ENCODE results near the gene NEAT1.

DNA sequence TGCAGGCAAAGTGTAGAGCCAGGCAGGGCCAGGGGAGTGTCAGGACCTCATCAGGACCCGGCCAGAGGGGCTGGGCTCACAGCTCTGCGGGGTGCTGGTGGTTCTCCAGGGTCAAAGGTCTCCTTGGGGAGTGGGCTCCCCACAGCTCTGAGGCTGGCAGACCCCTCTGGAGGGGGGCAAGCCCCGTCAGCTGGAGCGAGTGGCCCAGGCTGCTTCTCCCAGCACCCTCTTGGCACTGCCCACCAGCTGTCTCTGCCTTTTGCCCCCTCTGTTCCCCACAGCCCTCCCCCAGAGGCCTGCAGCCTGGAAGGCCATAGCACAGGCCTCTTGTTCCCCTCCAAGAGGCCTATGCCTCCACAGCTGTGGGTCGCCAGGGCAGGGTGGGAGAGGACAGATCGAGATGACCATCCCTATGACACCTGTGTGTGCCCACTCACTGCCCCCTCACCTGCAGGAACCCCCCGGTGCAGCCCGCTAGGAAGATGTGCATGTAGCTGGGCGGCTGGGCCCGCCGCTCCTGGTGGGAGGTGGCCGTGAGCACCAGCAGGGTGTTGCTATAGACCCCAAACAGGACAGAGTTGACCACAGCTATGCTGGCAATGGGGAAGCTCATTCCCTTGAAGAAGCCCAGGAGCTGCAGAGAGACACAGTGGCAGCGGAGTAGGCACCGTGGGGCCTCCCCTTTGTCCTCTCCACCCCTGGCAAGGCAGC is 43.5 kb upstream of the NEAT1 start:
- TF ChIP-seq, protein P1, sequence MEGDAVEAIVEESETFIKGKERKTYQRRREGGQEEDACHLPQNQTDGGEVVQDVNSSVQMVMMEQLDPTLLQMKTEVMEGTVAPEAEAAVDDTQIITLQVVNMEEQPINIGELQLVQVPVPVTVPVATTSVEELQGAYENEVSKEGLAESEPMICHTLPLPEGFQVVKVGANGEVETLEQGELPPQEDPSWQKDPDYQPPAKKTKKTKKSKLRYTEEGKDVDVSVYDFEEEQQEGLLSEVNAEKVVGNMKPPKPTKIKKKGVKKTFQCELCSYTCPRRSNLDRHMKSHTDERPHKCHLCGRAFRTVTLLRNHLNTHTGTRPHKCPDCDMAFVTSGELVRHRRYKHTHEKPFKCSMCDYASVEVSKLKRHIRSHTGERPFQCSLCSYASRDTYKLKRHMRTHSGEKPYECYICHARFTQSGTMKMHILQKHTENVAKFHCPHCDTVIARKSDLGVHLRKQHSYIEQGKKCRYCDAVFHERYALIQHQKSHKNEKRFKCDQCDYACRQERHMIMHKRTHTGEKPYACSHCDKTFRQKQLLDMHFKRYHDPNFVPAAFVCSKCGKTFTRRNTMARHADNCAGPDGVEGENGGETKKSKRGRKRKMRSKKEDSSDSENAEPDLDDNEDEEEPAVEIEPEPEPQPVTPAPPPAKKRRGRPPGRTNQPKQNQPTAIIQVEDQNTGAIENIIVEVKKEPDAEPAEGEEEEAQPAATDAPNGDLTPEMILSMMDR (IDR thresholded peaks at IDR 0.05 in 4 of 5, conservative IDR thresholded peaks at IDR 0.05 in 1 of 5) = no peak
- no peak for TF ChIP-seq POLR2A (IDR thresholded peaks at IDR 0.05)

Data from gastrocnemius medialis (tissue), 4 donors.